Measurements from ENCODE around the gene BST2. TPM values are rescaled to one million over a fixed set of nuclear protein-coding genes. Genes with fewer than 3 reads are reported as not detected.

The BST2 gene
- total and polyA plus RNA-seq, 4 donors: 25.6 to 239 (median 123) TPM

DNA sequence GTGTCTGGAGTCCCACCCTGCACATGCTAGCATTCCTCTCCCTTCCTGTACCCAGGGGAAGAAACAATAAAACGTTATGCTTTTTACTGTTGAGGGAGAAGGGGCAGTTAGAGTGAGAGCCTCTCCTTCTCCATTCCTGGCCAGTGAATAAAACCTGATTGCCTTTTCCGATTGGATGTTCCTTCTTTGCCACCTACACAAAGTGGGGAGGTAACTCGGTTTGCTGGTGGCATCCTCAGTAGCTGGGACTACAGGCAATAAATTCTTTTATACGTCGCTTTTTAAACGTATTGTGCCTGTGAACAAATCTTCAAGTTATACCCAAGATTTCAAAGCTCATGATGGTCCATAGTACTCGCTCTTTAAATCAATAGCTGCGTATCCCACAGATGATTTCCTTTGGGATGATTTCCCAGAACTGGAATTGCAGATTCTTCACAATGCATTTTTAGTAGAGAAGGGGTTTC is 13.8 kb upstream of the BST2 start:
- Histone ChIP-seq H3K9me3 (ENCODE audit: control insufficient read depth in 4 of 4, low read length in 3 of 4) (no peaks in the 10 kb centered on the region), H3K9ac (ENCODE audit: low read depth in 1 of 2, low read length in 2 of 2) (peak overlapping the region; percentile 20 to 24), H3K4me3 (ENCODE audit: low read depth in 1 of 3, low read length in 3 of 3) (peak overlapping the region; percentile 44 to 55 (median 44)), H3K4me1 (ENCODE audit: control insufficient read depth in 4 of 4, insufficient read depth in 4 of 4, low read length in 3 of 4) (peaks cover 0 to 13% (median 8%) of the 10 kb centered on the region in 4 donors), H3K27ac (ENCODE audit: low read depth in 1 of 2, low read length in 2 of 2) (peak overlapping the region; percentile 77 to 81), H3K36me3 (ENCODE audit: control insufficient read depth in 4 of 4, insufficient read depth in 3 of 4, low read depth in 1 of 4, low read length in 3 of 4) (peaks cover 2 to 10% (median 6%) of the 10 kb centered on the region in 4 donors), H3K27me3 (ENCODE audit: control insufficient read depth in 4 of 4, insufficient read depth in 4 of 4, low read length in 3 of 4) (no peaks in the 10 kb centered on the region)
- TF ChIP-seq SP1 (IDR thresholded peaks at IDR 0.05) (no peak), EGR1 (IDR thresholded peaks at IDR 0.05; ENCODE audit: low read depth in 2 of 2) (no peak), REST (IDR thresholded peaks at IDR 0.05) (no peak), NR2F2 (IDR thresholded peaks at IDR 0.05) (no peak), YY1 (IDR thresholded peaks at IDR 0.05) (no peak), GABPA (IDR thresholded peaks at IDR 0.05 in 1 of 2, conservative IDR thresholded peaks at IDR 0.05 in 1 of 2) (no peak), TAF1 (conservative IDR thresholded peaks at IDR 0.05) (no peak), FOXA2 (IDR thresholded peaks at IDR 0.05) (no peak), ATF3 (IDR thresholded peaks at IDR 0.05) (no peak), CTCF (IDR thresholded peaks at IDR 0.05; ENCODE audit: low read depth, low read length, missing input control) (no peak), RAD21 (IDR thresholded peaks at IDR 0.05) (no peak), JUND (IDR thresholded peaks at IDR 0.05) (no peak), MAX (IDR thresholded peaks at IDR 0.05) (no peak), RXRA (IDR thresholded peaks at IDR 0.05) (no peak)
- TF ChIP-seq, protein P1, sequence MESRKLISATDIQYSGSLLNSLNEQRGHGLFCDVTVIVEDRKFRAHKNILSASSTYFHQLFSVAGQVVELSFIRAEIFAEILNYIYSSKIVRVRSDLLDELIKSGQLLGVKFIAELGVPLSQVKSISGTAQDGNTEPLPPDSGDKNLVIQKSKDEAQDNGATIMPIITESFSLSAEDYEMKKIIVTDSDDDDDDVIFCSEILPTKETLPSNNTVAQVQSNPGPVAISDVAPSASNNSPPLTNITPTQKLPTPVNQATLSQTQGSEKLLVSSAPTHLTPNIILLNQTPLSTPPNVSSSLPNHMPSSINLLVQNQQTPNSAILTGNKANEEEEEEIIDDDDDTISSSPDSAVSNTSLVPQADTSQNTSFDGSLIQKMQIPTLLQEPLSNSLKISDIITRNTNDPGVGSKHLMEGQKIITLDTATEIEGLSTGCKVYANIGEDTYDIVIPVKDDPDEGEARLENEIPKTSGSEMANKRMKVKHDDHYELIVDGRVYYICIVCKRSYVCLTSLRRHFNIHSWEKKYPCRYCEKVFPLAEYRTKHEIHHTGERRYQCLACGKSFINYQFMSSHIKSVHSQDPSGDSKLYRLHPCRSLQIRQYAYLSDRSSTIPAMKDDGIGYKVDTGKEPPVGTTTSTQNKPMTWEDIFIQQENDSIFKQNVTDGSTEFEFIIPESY (IDR thresholded peaks at IDR 0.05): no peak
- 24% methylated on average over 8 of the region's 8 CpGs for WGBS
- DNase-seq (ENCODE audit: low spot score): no peak

GRCh38 chr19:17418710-17419109 is 13.3 kb upstream of the BST2 start:
- Histone ChIP-seq H3K36me3 (ENCODE audit: control insufficient read depth in 4 of 4, insufficient read depth in 3 of 4, low read depth in 1 of 4, low read length in 3 of 4) (peaks cover 2 to 12% (median 6%) of the 10 kb centered on the region in 4 donors), H3K4me1 (ENCODE audit: control insufficient read depth in 4 of 4, insufficient read depth in 4 of 4, low read length in 3 of 4) (peaks cover 0 to 13% (median 8%) of the 10 kb centered on the region in 4 donors), H3K27ac (ENCODE audit: low read depth in 1 of 2, low read length in 2 of 2) (peak overlapping the region in 1 of 2 donors; percentile 77), H3K27me3 (ENCODE audit: control insufficient read depth in 4 of 4, insufficient read depth in 4 of 4, low read length in 3 of 4) (no peaks in the 10 kb centered on the region), H3K9me3 (ENCODE audit: control insufficient read depth in 4 of 4, low read length in 3 of 4) (no peaks in the 10 kb centered on the region), H3K4me3 (ENCODE audit: low read depth in 1 of 3, low read length in 3 of 3) (peak overlapping the region in 2 of 3 donors; percentile 44), H3K9ac (ENCODE audit: low read depth in 1 of 2, low read length in 2 of 2) (no peak overlapping the region)
- 63% methylated on average over 3 of the region's 3 CpGs for WGBS
- no peak for DNase-seq (ENCODE audit: low spot score)
- TF ChIP-seq RXRA (IDR thresholded peaks at IDR 0.05) (no peak), YY1 (IDR thresholded peaks at IDR 0.05) (no peak), SP1 (IDR thresholded peaks at IDR 0.05) (no peak), JUND (IDR thresholded peaks at IDR 0.05) (no peak), HNF4A (conservative IDR thresholded peaks at IDR 0.05) (no peak), HNF4G (IDR thresholded peaks at IDR 0.05) (no peak), REST (IDR thresholded peaks at IDR 0.05) (no peak), ATF3 (IDR thresholded peaks at IDR 0.05) (no peak), CTCF (IDR thresholded peaks at IDR 0.05; ENCODE audit: low read depth, low read length, missing input control) (no peak)

Data from liver (tissue), 9 donors.